A673 (cell line): ENCODE measurements around the gene ANK3. TPM values are rescaled to one million over a fixed set of nuclear protein-coding genes. Genes with fewer than 3 reads are reported as not detected.

Experiments used
- BruUV-seq: library from RNA; stranded (reverse); fragments of 400-500 nt; replicated peaks from 2 replicates; lab custom pipeline; 2021; lab: Mats Ljungman, UMichigan
- CTCF ChIA-PET: fragments of 300-600 bp; sonication (Branson Sonifier 250); formaldehyde crosslinking; loops from one replicate; lab custom pipeline; 2022; ENCODE audit warnings: antibody characterized with exemption; lab: Charles Lee
- POLR2A ChIA-PET: fragments of 300-600 bp; sonication (Branson Sonifier 250); formaldehyde crosslinking; loops from one replicate; lab custom pipeline; 2022; ENCODE audit warnings: antibody characterized with exemption; ENCODE audit not compliant: low non-redundant PET; lab: Charles Lee
- DNase-seq: peaks from one replicate; pipeline ENCODE4 v3.0.0-alpha.2; 2015; ENCODE audit warnings: low spot score
- H3K27ac ChIP-seq: fragments of 200-600 bp; sonication (generic); 2 replicates; pipeline ENCODE4 v1.5.1; 2016; ENCODE audit warnings: mixed run types, low read depth, mild to moderate bottlenecking, mixed read lengths, antibody characterized with exemption, low read length; ENCODE audit not compliant: poor library complexity, severe bottlenecking
- H3K27me3 ChIP-seq: fragments of 200-600 bp; sonication (generic); replicated peaks from 2 replicates; pipeline ENCODE4 v1.6.1; 2017; ENCODE audit warnings: mixed run types, low read depth, mild to moderate bottlenecking, mixed read lengths, antibody characterized with exemption, low read length; ENCODE audit not compliant: insufficient read depth, poor library complexity
- H3K36me3 ChIP-seq: fragments of 200-600 bp; sonication (generic); 2 replicates; pipeline ENCODE4 v1.6.1; 2016; ENCODE audit warnings: mixed run types, mild to moderate bottlenecking, mixed read lengths, antibody characterized with exemption, low read length; ENCODE audit not compliant: insufficient read depth, poor library complexity, severe bottlenecking
- H3K4me1 ChIP-seq: fragments of 200-600 bp; sonication (generic); 2 replicates; pipeline ENCODE4 v1.6.1; 2017; ENCODE audit warnings: mixed run types, mild to moderate bottlenecking, mixed read lengths, antibody characterized with exemption, low read length; ENCODE audit not compliant: insufficient read depth, poor library complexity, severe bottlenecking
- H3K4me3 ChIP-seq: fragments of 200-600 bp; sonication (generic); 2 replicates; pipeline ENCODE4 v1.5.1; 2016; ENCODE audit warnings: low read depth, mixed run types, mild to moderate bottlenecking, mixed read lengths, low read length; ENCODE audit not compliant: poor library complexity, severe bottlenecking
- H3K9me3 ChIP-seq: fragments of 200-600 bp; sonication (generic); 2 replicates; pipeline ENCODE4 v1.6.1; 2016; ENCODE audit warnings: mixed run types, low read depth, mild to moderate bottlenecking, mixed read lengths, antibody characterized with exemption, low read length; ENCODE audit not compliant: poor library complexity, severe bottlenecking
- EZH2 ChIP-seq: fragments of 200-600 bp; sonication (generic); IDR thresholded peaks from 2 replicates; pipeline ENCODE4 v1.6.1; 2017; ENCODE audit warnings: borderline replicate concordance, low read depth, mild to moderate bottlenecking, mixed read lengths, antibody characterized with exemption, low read length; ENCODE audit not compliant: poor library complexity, severe bottlenecking
- intact Hi-C: fragments of 100-400 bp; cut with micrococcal nuclease; formaldehyde crosslinking; loops from one replicate; pipeline ENCODE4 v1.10.0; 2022; ENCODE audit not compliant: unreplicated experiment
- total RNA-seq: library from RNA; stranded (reverse); gene quantifications from 2 replicates; pipeline ENCODE4 v1.2.3, GENCODE V29; 2021
- TF ChIP-seq, protein P1 (sequence below): fragments of 300-800, 200-600 bp; sonication (generic); conservative IDR thresholded peaks from 2 replicates; pipeline ENCODE4 v1.5.1; 2017; ENCODE audit warnings: low read depth, mild to moderate bottlenecking, antibody characterized with exemption, low read length, moderate library complexity, mixed read lengths

The ANK3 gene
- total RNA-seq, 1 experiment from 2014 or later = 13.5 TPM

DNA sequence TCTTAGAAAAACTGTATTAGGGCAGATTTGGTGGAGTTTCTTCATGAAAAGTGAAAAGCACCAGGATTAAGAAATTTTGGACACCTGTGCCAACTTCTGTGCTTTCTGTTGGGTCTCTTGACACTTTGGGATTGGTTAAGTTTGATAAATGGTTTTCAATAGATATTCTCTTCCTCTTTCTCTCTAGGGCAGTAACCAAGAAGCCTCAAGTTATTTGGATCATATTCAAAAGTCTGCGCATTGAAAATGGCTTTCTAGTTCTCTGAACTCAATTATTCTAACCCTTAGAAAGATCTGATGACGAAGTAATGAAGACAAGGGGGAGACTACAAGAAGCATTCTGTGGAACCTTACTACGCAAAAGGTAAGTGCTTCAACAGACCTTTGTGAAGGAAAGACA, 339.3 kb downstream of the ANK3 start:
- no peak overlapping the region for H3K4me3 ChIP-seq
- intact Hi-C loops = no loop called here
- H3K27ac ChIP-seq = no peak overlapping the region
- BruUV-seq = no TSS peak
- H3K4me1 ChIP-seq = no peaks in the 10 kb centered on the region
- ChIA-PET POLR2A (no interaction called here), CTCF (no interaction called here)
- no peaks in the 10 kb centered on the region for H3K36me3 ChIP-seq
- no peak for DNase-seq
- no peaks in the 10 kb centered on the region for H3K27me3 ChIP-seq
- TF ChIP-seq, protein P1, sequence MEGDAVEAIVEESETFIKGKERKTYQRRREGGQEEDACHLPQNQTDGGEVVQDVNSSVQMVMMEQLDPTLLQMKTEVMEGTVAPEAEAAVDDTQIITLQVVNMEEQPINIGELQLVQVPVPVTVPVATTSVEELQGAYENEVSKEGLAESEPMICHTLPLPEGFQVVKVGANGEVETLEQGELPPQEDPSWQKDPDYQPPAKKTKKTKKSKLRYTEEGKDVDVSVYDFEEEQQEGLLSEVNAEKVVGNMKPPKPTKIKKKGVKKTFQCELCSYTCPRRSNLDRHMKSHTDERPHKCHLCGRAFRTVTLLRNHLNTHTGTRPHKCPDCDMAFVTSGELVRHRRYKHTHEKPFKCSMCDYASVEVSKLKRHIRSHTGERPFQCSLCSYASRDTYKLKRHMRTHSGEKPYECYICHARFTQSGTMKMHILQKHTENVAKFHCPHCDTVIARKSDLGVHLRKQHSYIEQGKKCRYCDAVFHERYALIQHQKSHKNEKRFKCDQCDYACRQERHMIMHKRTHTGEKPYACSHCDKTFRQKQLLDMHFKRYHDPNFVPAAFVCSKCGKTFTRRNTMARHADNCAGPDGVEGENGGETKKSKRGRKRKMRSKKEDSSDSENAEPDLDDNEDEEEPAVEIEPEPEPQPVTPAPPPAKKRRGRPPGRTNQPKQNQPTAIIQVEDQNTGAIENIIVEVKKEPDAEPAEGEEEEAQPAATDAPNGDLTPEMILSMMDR = no peak
- TF ChIP-seq EZH2 = no peak
- H3K9me3 ChIP-seq = no peaks in the 10 kb centered on the region

DNA sequence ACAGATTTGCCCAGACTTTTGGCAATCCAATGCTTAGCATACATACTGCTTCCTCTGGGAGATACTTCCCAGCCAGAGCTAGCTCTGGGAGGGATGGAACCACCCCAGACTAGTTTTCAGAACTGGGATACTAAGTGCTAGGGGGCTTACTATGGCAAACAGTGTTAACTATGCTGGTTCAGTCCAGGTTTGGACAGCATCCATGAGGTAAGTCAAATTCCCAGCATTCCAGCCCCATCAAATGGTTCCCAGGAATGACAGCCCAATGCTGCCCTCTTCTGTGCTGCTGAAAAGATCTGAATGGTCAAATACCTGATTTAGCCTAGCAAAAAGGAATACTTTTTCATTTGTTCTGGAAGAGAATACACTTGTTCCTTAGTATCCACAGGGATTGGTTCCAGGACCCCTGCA, 341.6 kb downstream of the ANK3 start:
- no peaks in the 10 kb centered on the region for H3K4me1 ChIP-seq
- H3K4me3 ChIP-seq = no peak overlapping the region
- no peaks in the 10 kb centered on the region for H3K9me3 ChIP-seq
- TF ChIP-seq, protein P1 = peak; percentile 33; the same call in 1 of the 2 replicates
- no peak for TF ChIP-seq EZH2
- POLR2A ChIA-PET = no interaction called here
- H3K36me3 ChIP-seq = no peaks in the 10 kb centered on the region
- no peak overlapping the region for H3K27ac ChIP-seq
- BruUV-seq = no TSS peak
- peaks cover 6% of the 10 kb centered on the region for H3K27me3 ChIP-seq
- DNase-seq = peak; percentile 9
- intact Hi-C loops = no loop called here
- CTCF ChIA-PET = no interaction called here

DNA sequence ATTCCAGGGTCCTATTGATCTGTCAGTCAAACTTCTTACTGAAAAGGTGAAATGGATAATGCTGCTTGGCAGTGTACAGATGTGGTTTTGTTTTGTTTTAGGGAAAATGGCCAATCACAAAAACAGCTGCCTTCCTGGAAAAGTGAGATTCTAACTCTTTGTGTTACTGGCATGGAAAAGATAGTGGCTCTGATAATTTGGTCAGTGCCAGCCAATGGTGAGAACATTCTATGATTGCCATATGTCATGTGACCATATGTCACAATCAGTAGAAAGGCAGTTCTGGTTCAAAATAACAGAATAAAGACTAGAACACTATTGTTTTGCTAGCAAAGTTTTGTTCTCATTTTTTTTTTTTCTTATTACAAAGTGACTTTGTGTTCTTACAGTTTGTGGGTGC, 344.1 kb downstream of the ANK3 start:
- CTCF ChIA-PET = no interaction called here
- Histone ChIP-seq H3K36me3 (no peaks in the 10 kb centered on the region), H3K27me3 (peaks cover 6% of the 10 kb centered on the region), H3K9me3 (no peaks in the 10 kb centered on the region), H3K4me1 (no peaks in the 10 kb centered on the region), H3K27ac (no peak overlapping the region), H3K4me3 (no peak overlapping the region)
- DNase-seq = no peak
- POLR2A ChIA-PET = no interaction called here
- BruUV-seq = no TSS peak
- intact Hi-C loops = no loop called here
- TF ChIP-seq, protein P1 = no peak
- TF ChIP-seq EZH2 = no peak
